ENCODE measurements around the gene CFAP77.

GRCh38 chr9:132457504-132458236 lies 47.7 kb downstream of the CFAP77 start:
- no peak for TF ChIP-seq ZNF580 (tag by site-specific recombination; IDR thresholded peaks at IDR 0.05)
- TF ChIP-seq EGR2 (tag by site-specific recombination; IDR thresholded peaks at IDR 0.05; ENCODE audit: low read depth): no peak
- no peak for TF ChIP-seq CTCF (tag by site-specific recombination; IDR thresholded peaks at IDR 0.05)
- TF ChIP-seq ZNF140 (tag by site-specific recombination; IDR thresholded peaks at IDR 0.05): no peak
- TF ChIP-seq ZNF404 (tag by site-specific recombination; IDR thresholded peaks at IDR 0.05): no peak
- no peak for TF ChIP-seq ZNF660 (tag by site-specific recombination; IDR thresholded peaks at IDR 0.05)
- TF ChIP-seq ZSCAN30 (tag by site-specific recombination; IDR thresholded peaks at IDR 0.05): no peak
- TF ChIP-seq ZNF645 (tag by site-specific recombination; IDR thresholded peaks at IDR 0.05): no peak
- TF ChIP-seq TSHZ1 (tag by site-specific recombination; IDR thresholded peaks at IDR 0.05; ENCODE audit: borderline replicate concordance): no peak
- TF ChIP-seq YY1 (tag by site-specific recombination; IDR thresholded peaks at IDR 0.05): no peak
- no peak for TF ChIP-seq REST (tag by site-specific recombination; IDR thresholded peaks at IDR 0.05)
